ENCODE data around the gene GALNT18. TPM values are rescaled to one million over a fixed set of nuclear protein-coding genes. Genes with fewer than 3 reads are reported as not detected.

GALNT18 gene
- total RNA-seq, 4 donors from 2014 or later, result 4.7 to 20.4 (median 14.1) TPM

DNA sequence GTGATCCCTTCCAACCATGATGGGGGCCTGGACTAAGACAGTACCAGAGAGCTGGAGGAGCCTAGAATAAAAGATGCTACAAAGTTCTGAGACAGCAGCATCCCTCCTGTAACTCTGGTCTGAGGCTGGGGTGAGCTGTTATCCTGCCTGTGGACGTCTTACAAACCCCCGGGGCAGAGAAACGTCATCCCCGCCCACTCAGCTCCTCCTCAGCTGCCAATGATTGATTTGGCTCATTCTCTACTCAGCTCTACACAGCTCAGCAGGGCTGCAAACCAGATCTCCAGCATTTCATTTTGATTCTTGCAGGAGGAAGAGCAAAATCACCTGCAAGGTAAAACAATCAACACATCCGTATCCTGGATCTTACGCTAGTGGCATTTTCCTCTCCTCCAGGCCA is 324.2 kb downstream of the GALNT18 start:
- no peak for TF ChIP-seq POLR2A (IDR thresholded peaks at IDR 0.05)
- TF ChIP-seq, protein P1, sequence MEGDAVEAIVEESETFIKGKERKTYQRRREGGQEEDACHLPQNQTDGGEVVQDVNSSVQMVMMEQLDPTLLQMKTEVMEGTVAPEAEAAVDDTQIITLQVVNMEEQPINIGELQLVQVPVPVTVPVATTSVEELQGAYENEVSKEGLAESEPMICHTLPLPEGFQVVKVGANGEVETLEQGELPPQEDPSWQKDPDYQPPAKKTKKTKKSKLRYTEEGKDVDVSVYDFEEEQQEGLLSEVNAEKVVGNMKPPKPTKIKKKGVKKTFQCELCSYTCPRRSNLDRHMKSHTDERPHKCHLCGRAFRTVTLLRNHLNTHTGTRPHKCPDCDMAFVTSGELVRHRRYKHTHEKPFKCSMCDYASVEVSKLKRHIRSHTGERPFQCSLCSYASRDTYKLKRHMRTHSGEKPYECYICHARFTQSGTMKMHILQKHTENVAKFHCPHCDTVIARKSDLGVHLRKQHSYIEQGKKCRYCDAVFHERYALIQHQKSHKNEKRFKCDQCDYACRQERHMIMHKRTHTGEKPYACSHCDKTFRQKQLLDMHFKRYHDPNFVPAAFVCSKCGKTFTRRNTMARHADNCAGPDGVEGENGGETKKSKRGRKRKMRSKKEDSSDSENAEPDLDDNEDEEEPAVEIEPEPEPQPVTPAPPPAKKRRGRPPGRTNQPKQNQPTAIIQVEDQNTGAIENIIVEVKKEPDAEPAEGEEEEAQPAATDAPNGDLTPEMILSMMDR (IDR thresholded peaks at IDR 0.05), result no peak
- no peak overlapping the region for H3K4me3 ChIP-seq
- intact Hi-C loops (cut with DNase I), result no loop called here
- H3K36me3 ChIP-seq, result no peaks in the 10 kb centered on the region
- no peaks in the 10 kb centered on the region for H3K4me1 ChIP-seq
- DNase-seq, result no peak
- 34 to 41% methylated on average over 6 of the region's 6 CpGs for WGBS, 2 donors
- no peaks in the 10 kb centered on the region for H3K9me3 ChIP-seq
- no peaks in the 10 kb centered on the region for H3K27me3 ChIP-seq
- no peak overlapping the region for H3K27ac ChIP-seq

DNA sequence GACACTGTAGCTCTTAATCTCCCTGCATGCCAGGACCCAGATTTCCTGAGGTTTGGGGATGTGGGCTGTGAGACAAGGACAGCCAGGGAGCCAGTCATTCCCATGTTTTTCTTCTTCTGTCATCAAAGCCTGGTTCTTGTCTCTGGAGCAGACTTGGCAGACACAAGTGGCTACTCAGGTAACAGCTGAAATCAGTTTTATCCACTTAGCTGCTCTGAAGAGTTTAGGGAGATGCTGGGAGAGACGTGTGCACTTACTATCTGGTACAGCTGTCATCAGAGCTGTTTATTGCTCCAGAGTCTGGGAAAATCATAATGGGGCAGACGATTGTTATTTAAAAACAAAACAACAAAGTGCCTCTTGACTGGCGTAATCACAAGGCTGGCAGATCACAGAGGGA is 325.4 kb downstream of the GALNT18 start:
- Histone ChIP-seq H3K4me1 (no peaks in the 10 kb centered on the region), H3K9me3 (no peaks in the 10 kb centered on the region), H3K27ac (no peak overlapping the region), H3K36me3 (no peaks in the 10 kb centered on the region), H3K27me3 (no peaks in the 10 kb centered on the region), H3K4me3 (no peak overlapping the region)
- TF ChIP-seq POLR2A (IDR thresholded peaks at IDR 0.05), result no peak
- TF ChIP-seq, protein P1 (IDR thresholded peaks at IDR 0.05), result no peak
- WGBS, 2 donors, result 75 to 93% methylated on average over 3 of the region's 3 CpGs
- intact Hi-C loops (cut with DNase I), result no loop called here
- DNase-seq, result no peak

DNA sequence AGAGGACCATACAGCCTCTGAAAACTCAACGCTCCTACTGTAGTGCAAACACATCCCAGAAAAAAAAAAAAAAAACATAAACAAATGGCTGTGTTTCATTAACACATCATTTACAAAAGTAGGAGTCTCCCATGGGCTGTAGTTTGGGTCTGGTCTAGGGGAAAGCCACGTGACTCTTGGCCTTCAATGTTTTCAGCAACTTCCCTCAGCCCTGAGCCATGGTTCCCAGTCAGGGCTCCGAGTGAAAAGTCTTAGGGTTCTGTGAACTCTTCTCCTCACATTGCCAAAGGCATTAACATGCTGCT is 327.3 kb downstream of the GALNT18 start:
- no peaks in the 10 kb centered on the region for H3K36me3 ChIP-seq
- WGBS, 2 donors, result 69 to 76% methylated on average over 3 of the region's 3 CpGs
- no peak overlapping the region for H3K27ac ChIP-seq
- H3K9me3 ChIP-seq, result no peaks in the 10 kb centered on the region
- no peaks in the 10 kb centered on the region for H3K27me3 ChIP-seq
- H3K4me1 ChIP-seq, result no peaks in the 10 kb centered on the region
- H3K4me3 ChIP-seq, result no peak overlapping the region
- intact Hi-C loops (cut with DNase I), result no loop called here
- TF ChIP-seq, protein P1 (IDR thresholded peaks at IDR 0.05), result no peak
- TF ChIP-seq POLR2A (IDR thresholded peaks at IDR 0.05), result no peak
- no peak for DNase-seq

DNA sequence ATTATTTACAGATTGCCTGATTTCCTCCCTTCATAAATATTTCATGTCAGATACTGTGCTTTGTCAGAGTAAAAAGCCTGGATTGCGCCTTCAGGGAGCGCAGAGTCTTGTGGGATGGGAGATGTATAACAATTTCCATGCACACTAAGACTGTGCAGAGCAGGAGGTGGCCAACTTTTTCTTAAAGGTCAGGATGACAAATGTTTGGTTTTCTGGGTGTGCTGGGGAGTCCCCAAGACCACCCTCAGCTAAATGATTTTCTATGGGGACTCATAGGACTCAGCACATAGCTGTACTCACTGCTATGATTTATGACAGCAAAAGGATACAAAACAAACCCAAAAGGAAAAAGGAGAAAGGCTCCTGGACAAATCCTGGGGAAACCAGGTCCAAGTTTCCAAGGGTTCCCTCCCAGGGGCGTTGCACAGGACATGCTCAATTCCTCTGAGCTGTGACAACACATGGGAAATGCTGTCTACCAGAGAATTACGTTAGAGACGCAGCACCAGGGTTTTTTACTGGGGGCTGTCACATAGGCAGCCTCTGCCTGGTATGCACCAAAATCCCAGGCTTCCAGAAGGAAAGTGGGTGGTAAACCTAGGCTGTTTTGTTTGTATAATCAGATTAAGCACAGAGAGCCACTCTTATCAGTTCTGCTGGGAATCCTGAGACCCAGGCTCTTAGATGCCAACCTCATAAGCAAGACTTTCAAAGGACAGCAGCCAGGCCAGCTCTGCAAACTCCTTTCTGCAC is 327.8 kb downstream of the GALNT18 start:
- TF ChIP-seq, protein P1 (IDR thresholded peaks at IDR 0.05), result no peak
- no peak for TF ChIP-seq POLR2A (IDR thresholded peaks at IDR 0.05)
- no peak for DNase-seq
- Histone ChIP-seq H3K4me3 (no peak overlapping the region), H3K4me1 (no peaks in the 10 kb centered on the region), H3K36me3 (no peaks in the 10 kb centered on the region), H3K27ac (no peak overlapping the region), H3K9me3 (no peaks in the 10 kb centered on the region), H3K27me3 (no peaks in the 10 kb centered on the region)
- intact Hi-C loops (cut with DNase I), result no loop called here
- 68 to 86% methylated on average over 3 to 5 of the region's 5 CpGs for WGBS, 2 donors

DNA sequence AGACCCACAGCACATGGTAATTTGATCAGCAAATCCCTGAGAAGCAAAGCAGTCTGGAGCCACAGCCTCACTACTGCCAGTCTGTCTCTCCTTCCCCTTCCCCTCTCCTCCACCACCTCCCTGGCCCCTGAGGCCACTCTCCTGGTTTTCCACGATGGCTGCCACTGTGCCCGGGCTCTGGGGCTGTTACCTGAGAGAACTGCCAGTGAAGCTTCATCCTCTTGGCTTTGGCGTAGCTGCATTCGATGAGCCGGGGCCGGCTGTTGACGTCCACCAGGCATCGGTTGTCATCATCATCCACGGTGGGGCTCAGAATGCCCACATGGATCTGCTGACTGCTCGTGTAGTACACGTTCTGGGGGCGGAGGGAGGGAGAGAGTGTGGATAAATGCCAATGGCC is 329.0 kb downstream of the GALNT18 start:
- Histone ChIP-seq H3K27ac (no peak overlapping the region), H3K36me3 (no peaks in the 10 kb centered on the region), H3K27me3 (no peaks in the 10 kb centered on the region), H3K9me3 (no peaks in the 10 kb centered on the region), H3K4me3 (no peak overlapping the region), H3K4me1 (no peaks in the 10 kb centered on the region)
- no peak for DNase-seq
- TF ChIP-seq, protein P1 (IDR thresholded peaks at IDR 0.05), result no peak
- no peak for TF ChIP-seq POLR2A (IDR thresholded peaks at IDR 0.05)
- intact Hi-C loops (cut with DNase I), result no loop called here
- 81 to 97% methylated on average over 6 of the region's 12 CpGs for WGBS, 2 donors
